Heart left ventricle (tissue), 16 donors: Measurements from ENCODE around the gene WTIP. TPM values are rescaled to one million over a fixed set of nuclear protein-coding genes. Genes with fewer than 3 reads are reported as not detected.
"Not testable (repeated sequence)": the region's sequence is repeated elsewhere in the genome, so short reads cannot be mapped to it uniquely, and the experiment has no call there.

Experiments
- ATAC-seq, 4 donors: fragments of 200-7000 bp; cut with Tn5 transposase; one replicate each; pipeline ENCODE4 v1.9.1; 2020 to 2022; ENCODE audit warnings: moderate library complexity in 4 of 4, mild to moderate bottlenecking in 3 of 4, moderate number of reproducible peaks in 1 of 4
- DNase-seq, 5 donors: peaks; one replicate each; pipeline ENCODE4 v3.0.0-alpha.2; 2020
- H3K27ac ChIP-seq, 12 donors: fragments of 200-600 bp; sonication (generic) in 4 of 12; one replicate each; pipeline versions ENCODE4 v1.5.0 to v1.8.0; 2016 to 2022; ENCODE audit warnings: mild to moderate bottlenecking in 2 of 12
- H3K27me3 ChIP-seq, 9 donors: fragments of 200-600 bp; sonication (generic) in 2 of 9; one replicate each; pipeline versions ENCODE4 v1.5.1 to v1.8.0; 2016 to 2022; ENCODE audit warnings: mild to moderate bottlenecking in 3 of 9
- H3K36me3 ChIP-seq, 9 donors: fragments of 200-600 bp; sonication (generic) in 2 of 9; one replicate each; pipeline versions ENCODE4 v1.5.0 to v1.8.0; 2018 to 2022; ENCODE audit warnings: mild to moderate bottlenecking in 2 of 9
- H3K4me1 ChIP-seq, 12 donors: fragments of 200-600 bp; sonication (generic) in 4 of 12; one replicate each; pipeline versions ENCODE4 v1.5.0 to v1.8.0; 2016 to 2022; ENCODE audit warnings: mild to moderate bottlenecking in 3 of 12
- H3K4me3 ChIP-seq, 12 donors: fragments of 200-600 bp; sonication (generic) in 4 of 12; one replicate each; pipeline versions ENCODE4 v1.5.0 to v1.8.0; 2017 to 2022; ENCODE audit warnings: mild to moderate bottlenecking in 9 of 12, moderate library complexity in 4 of 12
- H3K9me3 ChIP-seq, 12 donors: fragments of 200-600 bp; sonication (generic) in 4 of 12; one replicate each; pipeline versions ENCODE4 v1.5.0 to v1.8.0; 2016 to 2022; ENCODE audit warnings: mild to moderate bottlenecking in 1 of 12
- CTCF ChIP-seq, 12 donors: fragments of 200-600 bp; sonication (generic) in 4 of 12; IDR thresholded peaks; one replicate each; pipeline versions ENCODE4 v1.5.0 to v1.8.0; 2018 to 2022; ENCODE audit warnings: antibody characterized with exemption in 12 of 12, mild to moderate bottlenecking in 5 of 12
- POLR2A ChIP-seq, 2 donors: fragments of 450-650 bp; IDR thresholded peaks; one replicate each; pipeline ENCODE4 v1.6.1; 2017; ENCODE audit warnings: antibody characterized with exemption in 2 of 2, mild to moderate bottlenecking in 2 of 2, moderate library complexity in 2 of 2
- WGBS, 4 donors: extraction: QIAGEN DNeasy Blood & Tissue Kit in 2 of 4; methylation state at CpG; one replicate each; pipeline versions ENCODE4 v1.1.5 to v1.1.7; 2013 to 2018; 5-methylcytosine and 5-hydroxymethylcytosine counted together
- intact Hi-C, 10 donors: fragments of 100-400 bp; cut with DNase I; formaldehyde crosslinking; loops; one replicate each; pipeline versions ENCODE4 v1.11.1 to v1.14.2; 2022
- polyA plus RNA-seq, 2 donors: library from polyadenylated mRNA; stranded (reverse); fragments of 200-250 nt; gene quantifications; one replicate each; pipeline ENCODE4 v1.2.3, GENCODE V29; 2013
- total RNA-seq, 9 donors: library from RNA; depleted of rRNA in 2 of 9; stranded (reverse); fragments of >200 nt in 2 of 9; fragmentation: NEBNext Ultra II Directional in 3 of 9; extraction: Animal tissue kit (Norgen Biotek cat#: 25700) in 3 of 9; gene quantifications; one replicate each; pipeline versions ENCODE4 v1.1.0 to v1.2.4, GENCODE V29; 2016 to 2023
- donor health status: ischemic (EF 13 %, LVEDD 7.1; RV severe dilation, severe dysfunction).
- donor health status: healthy with polysubstance abuse.
- donor health status: DM: no; HTN: yes; CAD: no.
- donor health status: DM: no; HTN: no; CAD: no.
- donor health status: ischemic (EF 25% LVEDD 6.9; RV normal size, moderate dysfunction).
- donor health status: ischemic (EF 25% LVEDD 5.7; RV mildly dilated, moderate dysfunction).
- donor health status: healthy.
- donor health status: DM: yes; HTN: yes; CAD: no.
- donor health status: ischemic (EF 35%, LVEDD 5.7; RV mildly dilated, moderate dysfunction).
- donor health status: nonischemic (EF 11% LVEDD 7.7; RV severe dilation, severe dysfunction).
- donor health status: DM: yes; HTN: yes; CAD: no.
- donor health status: PGD.
- donor health status: ischemic (EF 29% LVEDD 5.4; RV normal size, mild dysfunction).
- donor health status: nonischemic (EF 23%, LVEDD 6.1; RV moderate dilation, normal function).

The WTIP gene
- total and polyA plus RNA-seq, 11 donors, result 6.6 to 33.3 (median 19.6) TPM

DNA sequence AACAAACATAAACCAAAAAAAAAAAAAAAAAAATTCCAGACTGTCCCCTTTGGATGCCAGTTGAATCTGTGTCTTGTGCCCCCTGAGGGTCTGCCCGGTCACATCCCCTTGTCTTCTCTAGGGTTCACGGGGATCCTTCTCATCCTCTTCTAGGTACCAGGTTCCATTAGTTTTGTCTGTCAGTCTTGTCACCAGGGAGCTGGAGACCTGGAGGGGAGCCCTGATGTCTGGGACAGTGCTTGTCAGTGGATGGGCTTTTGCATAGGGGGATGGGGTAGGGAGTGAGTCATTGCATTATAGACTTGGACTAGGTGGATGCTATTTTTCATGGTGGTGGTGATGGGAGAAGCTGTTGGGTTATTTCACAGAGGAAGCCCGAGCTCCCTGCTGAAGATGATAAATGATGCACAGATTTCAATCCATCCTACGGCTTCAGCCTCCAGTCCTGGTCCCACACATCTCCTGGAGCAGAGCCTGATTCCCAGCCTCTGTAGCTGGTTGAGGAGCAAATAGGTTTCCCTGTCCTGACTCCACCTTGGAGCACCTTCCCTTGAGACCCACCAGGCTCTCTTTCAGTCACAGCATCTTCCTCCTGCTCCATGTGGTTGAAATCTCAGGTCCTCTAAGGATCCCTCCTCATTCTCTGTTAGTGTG is 26.0 kb downstream of the WTIP start:
- DNase-seq (no peak), ATAC-seq (no peak)
- no peak overlapping the region for H3K4me3 ChIP-seq
- H3K9me3 ChIP-seq, result peaks cover 0 to 10% (median 0%) of the 10 kb centered on the region in 12 donors
- intact Hi-C loops, result loop anchor here in 1 of 10 donors (10.0 kb wide), 1 partner anchor 207 kb away; no protein-coding TSS in a partner anchor
- H3K27ac ChIP-seq, result no peak overlapping the region
- TF ChIP-seq POLR2A (IDR thresholded peaks at IDR 0.05), result no peak
- no peak for TF ChIP-seq CTCF (IDR thresholded peaks at IDR 0.05)
- H3K27me3 ChIP-seq, result no peaks in the 10 kb centered on the region
- WGBS, 4 donors, result 80 to 90% (median 84%) methylated on average over 4 of the region's 4 CpGs
- no peaks in the 10 kb centered on the region for H3K36me3 ChIP-seq
- peaks cover 0 to 30% (median 4%) of the 10 kb centered on the region in 12 donors for H3K4me1 ChIP-seq

DNA sequence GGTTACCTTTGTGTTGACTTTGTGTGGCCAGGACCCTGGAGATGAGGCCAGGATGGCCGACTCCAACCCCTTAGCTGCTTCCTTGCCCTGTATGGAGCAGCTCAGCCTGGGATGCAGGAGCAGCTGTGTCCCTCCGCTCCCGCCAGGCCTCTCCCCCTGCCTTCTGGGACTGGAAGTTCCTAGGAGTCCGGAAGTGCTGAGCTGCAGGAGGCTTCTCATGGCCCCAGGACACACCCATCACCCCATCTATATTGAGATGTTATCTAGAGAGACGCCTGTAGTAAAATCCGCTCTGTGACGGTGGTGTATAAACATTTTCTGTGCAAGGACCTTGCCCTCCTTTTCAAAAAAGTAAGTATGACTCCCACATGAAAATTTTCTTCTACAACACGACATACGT is 27.0 kb downstream of the WTIP start:
- Histone ChIP-seq H3K36me3 (no peaks in the 10 kb centered on the region), H3K27ac (no peak overlapping the region), H3K4me3 (no peak overlapping the region), H3K27me3 (no peaks in the 10 kb centered on the region), H3K9me3 (peaks cover 0 to 10% (median 0%) of the 10 kb centered on the region in 12 donors), H3K4me1 (peaks cover 0 to 26% (median 3%) of the 10 kb centered on the region in 12 donors)
- intact Hi-C loops, result loop anchor here in 1 of 10 donors (10.0 kb wide), 1 partner anchor 206 kb away; no protein-coding TSS in a partner anchor
- DNase-seq (no peak), ATAC-seq (no peak)
- TF ChIP-seq POLR2A (IDR thresholded peaks at IDR 0.05) (no peak), CTCF (IDR thresholded peaks at IDR 0.05) (no peak)
- 55 to 75% (median 63%) methylated on average over 9 of the region's 9 CpGs for WGBS, 4 donors

DNA sequence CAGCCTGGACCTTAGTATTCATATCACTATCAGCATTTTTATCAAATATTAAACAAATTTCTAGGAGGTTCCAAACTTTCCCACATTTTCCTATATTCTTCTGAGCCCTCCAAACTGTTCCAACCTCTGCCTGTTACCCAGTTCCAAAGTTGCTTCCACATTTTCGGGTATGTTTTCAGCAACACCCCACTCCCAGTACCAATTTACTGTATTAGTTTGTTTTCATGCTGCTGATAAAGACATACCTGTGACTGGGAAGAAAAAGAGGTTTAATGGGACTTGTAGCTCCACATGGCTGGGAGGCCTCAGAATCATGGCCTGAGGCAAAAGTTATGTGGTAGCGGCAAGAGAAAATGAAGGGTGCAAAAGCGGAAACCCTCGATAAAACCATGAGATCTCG is 29.3 kb downstream of the WTIP start:
- 75 to 96% (median 86%) methylated on average over 5 of the region's 5 CpGs for WGBS, 4 donors
- intact Hi-C loops, H3K27ac ChIP-seq: not testable (repeated sequence)

DNA sequence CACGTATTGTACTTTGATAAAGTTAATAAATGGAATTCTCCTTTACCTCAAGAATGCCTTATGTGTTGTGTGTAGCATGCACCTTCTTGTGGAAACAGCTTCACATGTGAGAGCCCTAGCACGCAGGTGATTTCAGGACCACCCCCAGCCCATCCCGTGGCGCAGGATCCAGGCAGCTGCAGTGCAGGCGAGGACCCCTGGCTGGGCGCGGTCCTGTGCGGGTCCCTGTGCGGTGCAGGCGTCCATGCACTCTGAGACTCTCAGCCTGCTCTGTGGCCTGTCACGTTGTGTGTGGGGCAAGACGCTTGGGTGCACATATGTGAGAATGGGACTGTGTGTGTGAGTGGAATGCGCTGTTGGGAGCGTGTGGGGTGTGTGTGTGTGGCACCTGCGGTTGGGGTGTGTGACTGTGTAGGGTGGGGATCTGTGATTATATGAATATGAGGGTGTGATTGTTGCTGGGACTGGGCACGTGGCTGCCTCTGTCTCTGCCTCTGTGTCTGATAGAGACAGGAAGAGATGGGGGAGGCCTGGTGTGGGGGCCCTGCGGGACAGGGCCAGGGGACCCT is 30.8 kb downstream of the WTIP start:
- Histone ChIP-seq H3K4me3 (no peak overlapping the region), H3K4me1 (no peaks in the 10 kb centered on the region), H3K27me3 (no peaks in the 10 kb centered on the region), H3K9me3 (peaks cover 0 to 10% (median 0%) of the 10 kb centered on the region in 12 donors), H3K27ac (no peak overlapping the region), H3K36me3 (no peaks in the 10 kb centered on the region)
- intact Hi-C loops, result no loop called here
- 82 to 87% (median 85%) methylated on average over 17 of the region's 17 CpGs for WGBS, 4 donors
- TF ChIP-seq POLR2A (IDR thresholded peaks at IDR 0.05), result no peak
- no peak for TF ChIP-seq CTCF (IDR thresholded peaks at IDR 0.05)
- ATAC-seq, result peak in 1 of 4 donors; percentile 29
- DNase-seq, result no peak

More for the DNA sequence above, 29.3 kb downstream of the WTIP start:
- ATAC-seq, H3K36me3 ChIP-seq, H3K4me3 ChIP-seq, DNase-seq, H3K27me3 ChIP-seq, H3K4me1 ChIP-seq: not testable (repeated sequence)
- peaks cover 0 to 10% (median 0%) of the 10 kb centered on the region in 12 donors for H3K9me3 ChIP-seq
